Activated CD8-positive, alpha-beta memory T cell treated with anti-CD3 and anti-CD28 coated beads, Interleukin-2, amount 50 U/mL, for 24 hours (primary cell): ENCODE data around the gene NUP50.

Source experiments
- DNase-seq: peaks from one replicate; pipeline ENCODE4 v3.0.0-alpha.2; 2020; ENCODE audit errors: extremely low read depth

The NUP50 gene

GRCh38 chr22:45208993-45209838 lies 45.5 kb downstream of the NUP50 start:
- no peak for DNase-seq

- no peak for DNase-seq
These were observed 46.4 kb downstream of the NUP50 start for GRCh38 chr22:45210174-45210573.

- no peak for DNase-seq
These were observed 46.9 kb downstream of the NUP50 start for GRCh38 chr22:45210577-45210976.

DNA sequence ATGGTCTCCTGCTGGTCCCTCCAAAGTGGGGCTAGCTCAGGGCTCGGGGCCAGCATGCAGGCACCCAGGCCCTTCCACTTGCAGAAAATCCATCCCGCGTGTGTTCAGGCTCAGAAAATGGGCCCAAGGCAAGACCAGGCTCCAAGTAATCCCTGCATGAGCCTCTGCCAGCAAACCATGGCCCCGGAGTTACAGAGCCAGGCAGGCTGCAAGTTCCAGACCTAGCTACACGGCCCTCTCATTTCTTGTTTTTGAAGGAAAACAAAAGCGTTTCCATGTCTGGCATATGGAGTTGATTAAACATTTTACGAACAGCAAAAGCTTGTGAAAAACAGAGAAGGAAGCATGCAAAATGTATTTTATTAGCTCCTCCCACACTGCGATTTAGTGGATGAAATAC lies 47.3 kb downstream of the NUP50 start:
- no peak for DNase-seq

DNA sequence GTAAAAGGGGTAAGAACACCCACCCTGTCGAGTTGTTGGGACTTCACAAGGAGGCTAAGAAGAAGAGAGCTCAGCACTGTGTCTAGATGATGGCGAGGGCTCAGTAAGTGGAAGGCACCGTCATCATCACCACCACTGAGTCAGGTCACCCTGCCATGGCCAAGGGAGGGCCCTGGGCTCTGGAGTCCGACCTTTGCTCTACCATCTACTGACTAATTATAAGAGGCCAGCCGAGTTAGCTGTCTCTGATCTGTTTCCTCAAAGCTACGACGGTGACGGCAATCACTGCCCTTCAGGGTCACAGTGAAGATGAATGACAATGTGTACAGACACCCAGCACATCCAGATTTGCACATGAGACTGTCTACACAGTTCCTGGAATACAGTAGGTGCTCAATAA lies 47.7 kb downstream of the NUP50 start:
- DNase-seq = no peak

DNA sequence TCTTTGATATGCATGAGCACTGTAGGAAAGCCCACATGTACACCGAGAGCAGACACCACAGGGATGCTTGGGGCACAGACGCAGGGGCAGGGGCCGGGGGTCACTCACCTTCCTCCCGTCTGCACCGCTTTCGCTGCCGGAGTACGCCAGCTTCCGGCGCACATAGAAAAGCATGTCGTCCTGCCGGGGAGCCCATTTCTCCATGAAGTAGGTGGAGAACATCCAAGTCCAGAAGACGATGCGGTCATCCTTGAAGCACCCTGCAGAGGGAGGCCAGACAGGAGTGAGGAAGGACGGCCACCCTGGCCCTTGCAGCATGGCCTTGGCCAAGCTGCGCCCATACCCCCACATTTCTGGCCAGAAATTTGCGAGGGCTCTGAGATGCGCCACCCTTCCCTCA lies 48.1 kb downstream of the NUP50 start:
- no peak for DNase-seq

- DNase-seq = no peak
These were observed 48.6 kb downstream of the NUP50 start for GRCh38 chr22:45212306-45212709.

DNA sequence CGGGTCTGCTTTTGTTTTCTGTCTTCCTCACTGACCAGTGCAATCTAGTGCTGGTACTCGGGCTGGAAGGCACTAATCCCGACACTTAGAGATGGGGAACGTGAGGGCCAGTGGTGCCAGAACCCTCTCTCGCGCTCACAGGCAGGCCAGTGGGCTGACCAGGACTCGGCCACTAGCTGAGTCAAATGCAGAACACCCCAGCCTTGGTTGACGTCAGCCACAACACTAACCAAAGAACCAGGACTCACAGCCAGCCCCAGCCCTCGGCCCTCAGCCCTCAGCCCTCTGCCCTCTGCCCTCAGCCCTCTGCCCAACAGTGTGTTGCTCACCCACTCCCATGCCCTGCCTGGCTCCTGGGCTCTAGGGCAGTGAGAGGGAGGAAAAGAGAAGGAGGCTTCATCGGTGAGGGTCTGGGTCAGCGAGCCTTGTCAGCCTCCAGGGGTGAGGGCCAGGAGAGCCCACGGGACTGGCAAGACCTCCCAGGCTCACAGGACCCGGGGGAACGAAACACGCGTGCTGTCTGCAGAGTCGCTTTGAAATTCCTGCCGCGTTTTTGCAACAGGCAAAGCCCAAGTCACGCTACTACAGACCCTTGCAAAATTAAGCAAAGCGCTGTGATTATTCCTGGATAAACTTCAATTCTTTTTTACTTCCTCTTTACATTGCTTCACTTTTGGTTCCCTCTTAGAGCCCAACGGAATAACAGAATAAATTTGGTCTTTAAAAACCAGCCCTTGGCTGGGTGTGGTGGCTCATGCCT lies 49.4 kb downstream of the NUP50 start:
- no peak for DNase-seq

DNA sequence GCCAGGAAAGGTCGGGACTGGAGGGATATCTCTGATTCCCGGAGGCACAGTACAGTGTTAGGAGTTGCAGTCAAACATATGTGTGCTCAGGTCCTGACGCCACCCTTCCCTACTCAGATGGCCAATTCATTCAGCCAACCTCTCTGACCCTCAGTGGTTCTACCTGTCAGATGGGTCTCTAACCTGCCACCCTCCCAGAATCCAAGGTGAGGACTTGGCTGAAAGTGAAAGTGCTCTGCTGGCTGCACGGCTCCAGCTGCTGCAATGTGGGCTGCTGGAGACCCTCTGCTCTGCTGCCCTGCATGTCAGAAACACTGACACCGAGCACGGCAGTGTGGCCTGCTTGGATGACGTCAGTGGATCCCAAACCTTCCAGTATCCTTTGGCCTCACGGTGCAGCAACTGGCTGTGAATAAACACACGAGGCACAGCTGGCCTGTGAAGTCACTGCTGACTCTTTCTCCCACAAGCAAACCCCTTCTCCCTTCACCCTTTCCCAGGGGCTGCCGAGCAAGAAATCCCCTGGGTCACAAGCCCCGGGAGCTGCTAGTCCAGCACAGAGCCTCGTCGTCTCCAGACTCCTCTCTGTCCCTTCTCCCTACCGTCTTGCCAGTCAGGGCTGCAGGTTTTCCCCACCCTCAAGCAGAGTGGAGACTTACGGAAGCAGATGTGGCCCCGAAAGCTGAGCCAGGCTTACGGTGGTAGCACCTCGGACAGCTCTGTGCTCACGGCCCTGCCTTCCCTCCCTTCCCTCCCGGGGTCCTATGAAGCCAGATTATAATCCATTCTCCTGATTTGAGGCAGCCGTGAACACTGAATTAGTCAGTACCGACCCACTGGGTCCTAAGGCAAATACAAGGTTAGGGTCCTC lies 52.6 kb downstream of the NUP50 start:
- no peak for DNase-seq

DNA sequence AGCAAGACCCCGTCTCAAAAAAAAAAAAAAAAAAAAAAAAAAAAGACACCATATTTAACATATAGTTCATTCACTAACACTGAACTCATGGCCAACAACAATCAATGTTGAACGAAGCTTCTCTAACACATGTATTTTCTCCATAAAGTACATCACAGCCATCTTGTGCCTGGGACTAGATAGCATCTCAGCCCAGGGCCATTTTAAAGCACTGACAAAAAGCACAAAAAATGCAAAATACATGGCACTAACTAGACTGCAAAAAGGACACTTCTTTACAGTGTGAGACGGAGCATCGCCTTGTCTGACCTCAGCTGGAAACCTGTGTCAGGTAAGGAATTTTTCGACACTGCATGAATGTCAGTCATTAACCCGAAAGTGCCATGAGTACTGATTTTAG lies 53.6 kb downstream of the NUP50 start:
- DNase-seq = no peak

DNA sequence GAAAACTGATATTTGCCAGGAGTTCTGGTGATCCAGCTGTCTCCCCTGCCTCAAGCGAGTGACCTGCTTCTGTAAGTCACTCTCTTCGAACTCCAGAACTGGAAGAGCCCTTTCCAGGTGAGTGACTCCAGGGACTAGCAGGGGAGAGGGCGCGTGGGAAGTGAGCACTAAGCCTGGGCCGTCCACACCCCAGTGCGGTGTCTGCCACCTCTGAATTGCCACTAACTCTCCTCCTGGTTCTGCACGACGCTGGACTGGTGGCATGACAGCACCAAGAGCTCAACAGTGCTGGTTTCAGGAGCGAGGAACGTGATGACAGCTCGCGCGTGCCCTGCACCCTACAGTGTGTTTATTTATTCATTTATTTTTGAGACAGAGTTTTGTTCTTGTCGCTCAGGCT lies 54.1 kb downstream of the NUP50 start:
- DNase-seq = no peak

- DNase-seq = peak; percentile 12
These were observed 55.3 kb downstream of the NUP50 start for GRCh38 chr22:45218976-45219375.

- no peak for DNase-seq
These were observed 57.5 kb downstream of the NUP50 start for GRCh38 chr22:45221201-45221600.

DNA sequence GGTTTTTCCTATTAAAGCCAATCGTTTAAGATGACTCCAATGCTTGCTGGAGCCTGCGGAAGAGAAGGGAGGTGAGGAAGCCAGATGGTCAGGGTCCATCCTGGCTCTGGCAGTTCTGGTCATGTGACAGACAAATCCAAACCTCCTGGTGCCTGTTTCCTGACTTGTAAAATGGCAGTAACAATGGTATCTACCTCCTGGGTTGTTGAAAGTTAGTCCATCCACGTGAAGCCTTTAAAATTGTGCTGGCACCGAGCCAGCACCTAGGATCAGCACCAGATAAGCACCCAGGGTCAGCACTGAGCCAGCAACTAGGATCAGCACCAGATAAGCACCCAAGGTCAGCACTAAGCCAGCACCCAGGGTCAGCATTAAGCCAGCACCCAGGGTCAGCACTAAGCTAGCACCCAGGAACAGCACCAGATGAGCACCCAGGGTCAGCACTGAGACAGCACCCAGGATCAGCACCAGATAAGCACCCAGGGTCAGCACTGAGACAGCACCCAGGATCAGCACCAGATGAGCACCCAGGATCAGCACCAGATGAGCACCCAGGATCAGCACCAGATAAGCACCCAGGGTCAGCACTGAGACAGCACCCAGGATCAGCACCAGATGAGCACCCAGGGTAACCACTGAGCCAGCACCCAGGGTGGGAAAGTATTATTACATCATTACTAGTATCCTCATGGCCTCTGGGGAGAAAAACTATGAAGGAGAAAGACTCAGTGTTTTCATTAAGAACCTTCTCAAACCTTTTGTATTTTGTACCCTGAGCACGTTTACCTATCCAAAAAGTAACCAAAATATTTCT lies 59.8 kb downstream of the NUP50 start:
- DNase-seq = no peak

GRCh38 chr22:45224331-45224730 lies 60.6 kb downstream of the NUP50 start:
- no peak for DNase-seq

- no peak for DNase-seq
These were observed 61.4 kb downstream of the NUP50 start for GRCh38 chr22:45224988-45225731.

- no peak for DNase-seq
These were observed 62.2 kb downstream of the NUP50 start for GRCh38 chr22:45225732-45226502.

GRCh38 chr22:45226503-45227186 lies 62.9 kb downstream of the NUP50 start:
- DNase-seq = no peak
